ENCODE data around the gene FAR2. TPM values are rescaled to one million over a fixed set of nuclear protein-coding genes. Genes with fewer than 3 reads are reported as not detected.
A peak's percentile ranks its signal among the peaks of the same experiment; 100 is the strongest.

Gene FAR2
- total RNA-seq, 1 donor: 10.5 TPM

DNA sequence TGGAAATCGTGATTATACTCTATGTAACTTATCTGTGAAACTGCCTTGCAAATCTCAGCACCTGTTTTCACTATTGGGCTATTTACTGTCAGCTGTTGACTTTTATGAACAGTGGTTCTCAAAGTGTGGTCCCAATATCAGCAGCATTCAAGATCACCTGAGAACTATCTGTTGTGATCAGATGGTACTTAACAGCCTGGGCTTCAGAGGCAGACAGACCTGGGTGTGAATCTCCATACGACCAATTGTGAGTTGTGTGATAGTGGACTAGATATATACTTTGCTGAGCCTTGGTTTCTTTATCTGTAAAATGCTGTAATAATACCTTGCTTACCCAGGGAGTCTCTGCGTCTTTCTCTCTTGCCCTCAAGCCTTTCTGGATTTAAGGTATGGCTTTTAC, 126.8 kb downstream of the FAR2 start:
- H3K27me3 ChIP-seq (ENCODE audit: insufficient read depth, low read length): no peaks in the 10 kb centered on the region
- H3K4me1 ChIP-seq (ENCODE audit: insufficient read depth, low read length): peaks cover 12% of the 10 kb centered on the region
- TF ChIP-seq, protein P1, sequence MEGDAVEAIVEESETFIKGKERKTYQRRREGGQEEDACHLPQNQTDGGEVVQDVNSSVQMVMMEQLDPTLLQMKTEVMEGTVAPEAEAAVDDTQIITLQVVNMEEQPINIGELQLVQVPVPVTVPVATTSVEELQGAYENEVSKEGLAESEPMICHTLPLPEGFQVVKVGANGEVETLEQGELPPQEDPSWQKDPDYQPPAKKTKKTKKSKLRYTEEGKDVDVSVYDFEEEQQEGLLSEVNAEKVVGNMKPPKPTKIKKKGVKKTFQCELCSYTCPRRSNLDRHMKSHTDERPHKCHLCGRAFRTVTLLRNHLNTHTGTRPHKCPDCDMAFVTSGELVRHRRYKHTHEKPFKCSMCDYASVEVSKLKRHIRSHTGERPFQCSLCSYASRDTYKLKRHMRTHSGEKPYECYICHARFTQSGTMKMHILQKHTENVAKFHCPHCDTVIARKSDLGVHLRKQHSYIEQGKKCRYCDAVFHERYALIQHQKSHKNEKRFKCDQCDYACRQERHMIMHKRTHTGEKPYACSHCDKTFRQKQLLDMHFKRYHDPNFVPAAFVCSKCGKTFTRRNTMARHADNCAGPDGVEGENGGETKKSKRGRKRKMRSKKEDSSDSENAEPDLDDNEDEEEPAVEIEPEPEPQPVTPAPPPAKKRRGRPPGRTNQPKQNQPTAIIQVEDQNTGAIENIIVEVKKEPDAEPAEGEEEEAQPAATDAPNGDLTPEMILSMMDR (IDR thresholded peaks at IDR 0.05; ENCODE audit: extremely low read depth, low read depth, low read length): no peak

DNA sequence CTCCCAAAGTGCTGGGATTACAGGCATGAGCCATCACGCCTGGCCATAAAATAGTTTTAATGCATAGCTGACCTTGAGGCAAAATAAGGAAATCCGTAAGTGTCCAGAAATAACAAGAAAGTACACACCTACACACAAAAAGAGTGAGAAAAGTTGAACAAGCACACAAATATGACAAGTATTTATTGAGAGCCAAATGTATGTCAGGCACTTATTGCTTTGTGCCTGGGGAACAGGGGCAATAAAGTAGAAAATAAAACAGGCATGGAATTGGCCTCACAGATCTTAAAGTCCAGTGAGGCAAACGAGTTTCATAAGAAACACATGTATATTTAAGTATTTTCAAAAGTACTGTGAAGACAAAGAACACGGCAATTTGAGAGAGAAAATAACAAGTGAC, 128.2 kb downstream of the FAR2 start:
- TF ChIP-seq, protein P1 (IDR thresholded peaks at IDR 0.05; ENCODE audit: extremely low read depth, low read depth, low read length): no peak
- Histone ChIP-seq H2AFZ (ENCODE audit: low read length) (no peak overlapping the region), H3K4me2 (ENCODE audit: insufficient read depth, low read length) (no peak overlapping the region), H3K27ac (ENCODE audit: low read depth, low read length) (peak overlapping the region; percentile 20), H3K9me3 (ENCODE audit: low read depth, low read length) (no peaks in the 10 kb centered on the region), H3K27me3 (ENCODE audit: insufficient read depth, low read length) (no peaks in the 10 kb centered on the region), H3K36me3 (ENCODE audit: insufficient read depth, low read length) (no peaks in the 10 kb centered on the region), H4K20me1 (ENCODE audit: insufficient read depth, low read length) (no peaks in the 10 kb centered on the region), H3K4me3 (ENCODE audit: insufficient read depth, low read length) (no peak overlapping the region), H3K79me2 (ENCODE audit: insufficient read depth, low read length) (no peaks in the 10 kb centered on the region), H3K4me1 (ENCODE audit: insufficient read depth, low read length) (peaks cover 21% of the 10 kb centered on the region)
- DNase-seq (ENCODE audit: insufficient read length, low spot score, missing footprints): no peak

More for the DNA sequence above, 126.8 kb downstream of the FAR2 start:
- Histone ChIP-seq H3K27ac (ENCODE audit: low read depth, low read length) (no peak overlapping the region), H2AFZ (ENCODE audit: low read length) (no peak overlapping the region), H4K20me1 (ENCODE audit: insufficient read depth, low read length) (no peaks in the 10 kb centered on the region), H3K9me3 (ENCODE audit: low read depth, low read length) (no peaks in the 10 kb centered on the region), H3K4me2 (ENCODE audit: insufficient read depth, low read length) (no peak overlapping the region), H3K36me3 (ENCODE audit: insufficient read depth, low read length) (no peaks in the 10 kb centered on the region), H3K4me3 (ENCODE audit: insufficient read depth, low read length) (no peak overlapping the region), H3K79me2 (ENCODE audit: insufficient read depth, low read length) (no peaks in the 10 kb centered on the region)
- no peak for DNase-seq (ENCODE audit: insufficient read length, low spot score, missing footprints)

DNA sequence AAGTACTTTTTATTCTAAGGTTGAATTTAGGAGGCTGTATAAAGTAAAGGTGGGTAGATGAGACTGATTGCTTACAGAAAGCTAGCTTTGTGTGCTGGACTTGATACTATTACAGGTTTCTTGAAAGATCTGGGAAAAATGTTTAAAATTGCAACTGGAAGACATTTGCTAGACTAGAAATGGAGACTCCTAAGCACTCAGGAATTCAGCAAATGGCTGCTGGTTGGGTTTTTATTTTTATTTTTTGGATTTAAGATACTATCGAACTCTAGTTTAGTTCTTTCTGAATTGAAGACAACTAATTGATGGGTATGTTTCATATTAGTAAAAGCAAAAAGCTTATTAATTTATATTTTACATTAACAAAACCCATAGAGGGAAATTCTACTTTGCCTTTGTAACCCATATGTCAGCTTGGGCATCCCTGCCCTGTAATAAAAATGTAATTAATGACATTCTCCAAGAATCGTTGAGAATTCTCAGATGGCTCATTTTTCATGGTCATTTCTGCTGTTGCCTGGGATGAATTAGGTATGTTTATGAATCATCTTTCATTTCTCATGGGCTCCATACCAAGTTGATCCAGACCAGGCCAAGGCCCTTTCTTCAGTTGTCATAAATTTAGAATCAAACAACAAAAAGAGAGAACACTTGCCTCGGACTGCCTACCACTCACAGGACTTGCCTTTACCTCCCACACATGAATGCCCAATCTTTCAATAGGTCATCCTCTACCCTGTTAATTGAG, 129.8 kb downstream of the FAR2 start:
- H3K4me2 ChIP-seq (ENCODE audit: insufficient read depth, low read length): no peak overlapping the region
- TF ChIP-seq, protein P1 (IDR thresholded peaks at IDR 0.05; ENCODE audit: extremely low read depth, low read depth, low read length): no peak
- H3K4me3 ChIP-seq (ENCODE audit: insufficient read depth, low read length): no peak overlapping the region
- no peaks in the 10 kb centered on the region for H3K36me3 ChIP-seq (ENCODE audit: insufficient read depth, low read length)
- no peaks in the 10 kb centered on the region for H4K20me1 ChIP-seq (ENCODE audit: insufficient read depth, low read length)
- no peaks in the 10 kb centered on the region for H3K27me3 ChIP-seq (ENCODE audit: insufficient read depth, low read length)
- H3K79me2 ChIP-seq (ENCODE audit: insufficient read depth, low read length): no peaks in the 10 kb centered on the region
- DNase-seq (ENCODE audit: insufficient read length, low spot score, missing footprints): peak; percentile 51
- H3K9me3 ChIP-seq (ENCODE audit: low read depth, low read length): no peaks in the 10 kb centered on the region
- peak overlapping the region; percentile 58 for H2AFZ ChIP-seq (ENCODE audit: low read length)
- peaks cover 25% of the 10 kb centered on the region for H3K4me1 ChIP-seq (ENCODE audit: insufficient read depth, low read length)
- peak overlapping the region; percentile 80 for H3K27ac ChIP-seq (ENCODE audit: low read depth, low read length)

DNA sequence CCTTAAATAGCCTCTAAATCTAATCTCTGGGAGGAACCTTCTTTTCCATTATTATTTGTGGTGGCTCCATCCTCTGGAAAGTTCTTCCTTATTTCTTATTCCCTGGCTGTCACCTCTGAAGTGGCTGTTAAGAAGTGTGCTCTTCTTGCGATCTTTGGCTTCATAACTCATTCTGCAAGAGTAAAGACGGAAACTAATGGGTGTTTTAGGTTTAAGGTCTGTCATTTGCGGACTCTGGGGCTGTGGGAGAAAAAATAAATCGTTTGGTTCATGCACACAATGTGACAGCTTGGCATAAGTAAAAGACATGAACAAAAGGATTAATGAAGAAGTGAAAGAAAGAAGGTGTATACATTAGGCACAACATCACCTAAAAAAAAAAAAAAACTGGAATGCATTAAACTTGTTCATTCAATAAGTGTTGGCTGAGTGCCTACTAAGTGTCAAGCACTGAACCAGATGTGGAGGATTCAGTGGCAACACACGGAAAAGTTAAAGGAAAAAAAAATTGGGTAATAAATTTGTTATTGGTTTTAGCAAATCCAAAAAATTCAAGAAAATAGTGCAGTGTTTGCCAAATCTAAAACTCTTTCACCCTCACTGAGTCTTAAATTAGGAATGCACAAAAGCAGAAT, 132.4 kb downstream of the FAR2 start:
- TF ChIP-seq, protein P1 (IDR thresholded peaks at IDR 0.05; ENCODE audit: extremely low read depth, low read depth, low read length): no peak
- Histone ChIP-seq H3K4me3 (ENCODE audit: insufficient read depth, low read length) (no peak overlapping the region), H3K9me3 (ENCODE audit: low read depth, low read length) (no peaks in the 10 kb centered on the region), H4K20me1 (ENCODE audit: insufficient read depth, low read length) (no peaks in the 10 kb centered on the region), H3K4me2 (ENCODE audit: insufficient read depth, low read length) (no peak overlapping the region), H3K27ac (ENCODE audit: low read depth, low read length) (no peak overlapping the region), H2AFZ (ENCODE audit: low read length) (no peak overlapping the region), H3K27me3 (ENCODE audit: insufficient read depth, low read length) (no peaks in the 10 kb centered on the region), H3K36me3 (ENCODE audit: insufficient read depth, low read length) (no peaks in the 10 kb centered on the region), H3K79me2 (ENCODE audit: insufficient read depth, low read length) (no peaks in the 10 kb centered on the region), H3K4me1 (ENCODE audit: insufficient read depth, low read length) (peaks cover 41% of the 10 kb centered on the region)
- peak; percentile 47 for DNase-seq (ENCODE audit: insufficient read length, low spot score, missing footprints)
